OCI-LY1 (cell line): Measurements from ENCODE around the gene EYA3.

ENCODE experiments used
- H2AFZ ChIP-seq: fragments of 200-600 bp; sonication (generic), shearing (Covaris generic); 2 replicates; pipeline ENCODE4 v1.6.0; 2014; ENCODE audit warnings: antibody characterized with exemption, mild to moderate bottlenecking, low read length
- H3F3A ChIP-seq: fragments of 200-600 bp; sonication (generic), shearing (Covaris generic); 2 replicates; pipeline ENCODE4 v1.6.0; 2014; ENCODE audit warnings: mild to moderate bottlenecking, antibody characterized with exemption, low read length, moderate library complexity; ENCODE audit not compliant: insufficient read depth
- H3K27ac ChIP-seq: fragments of 200-600 bp; sonication (generic); 2 replicates; pipeline ENCODE4 v1.5.1; 2014; ENCODE audit warnings: low read length, mixed run types, mild to moderate bottlenecking, low read depth; ENCODE audit not compliant: poor library complexity, severe bottlenecking
- H3K27me3 ChIP-seq: fragments of 200-600 bp; sonication (generic); 2 replicates; pipeline ENCODE4 v1.6.0; 2014; ENCODE audit warnings: antibody characterized with exemption, mild to moderate bottlenecking, low read length, moderate library complexity; ENCODE audit not compliant: insufficient read depth
- H3K36me3 ChIP-seq: fragments of 200-600 bp; sonication (generic); 2 replicates; pipeline ENCODE4 v1.6.1; 2014; ENCODE audit warnings: mild to moderate bottlenecking, antibody characterized with exemption, low read length, moderate library complexity, mixed read lengths; ENCODE audit not compliant: insufficient read depth
- H3K4me1 ChIP-seq: fragments of 200-600 bp; sonication (generic); 2 replicates; pipeline ENCODE4 v1.5.1; 2014; ENCODE audit warnings: mild to moderate bottlenecking, low read length, moderate library complexity; ENCODE audit not compliant: insufficient read depth, severe bottlenecking
- H3K4me2 ChIP-seq: fragments of 200-600 bp; sonication (generic), shearing (Covaris generic); 2 replicates; pipeline ENCODE4 v1.6.1; 2014; ENCODE audit warnings: low read length
- H3K4me3 ChIP-seq: fragments of 200-600 bp; sonication (generic); 2 replicates; pipeline ENCODE4 v1.5.1; 2014; ENCODE audit warnings: low read length, low read depth, mild to moderate bottlenecking, mixed read lengths; ENCODE audit not compliant: poor library complexity, severe bottlenecking
- H3K79me2 ChIP-seq: fragments of 200-600 bp; shearing (Covaris generic); 2 replicates; pipeline ENCODE4 v1.6.1; 2016; ENCODE audit warnings: mixed run types, low read length, mixed read lengths; ENCODE audit not compliant: insufficient read depth
- H3K9ac ChIP-seq: fragments of 200-600 bp; sonication (generic), shearing (Covaris generic); 2 replicates; pipeline ENCODE4 v1.6.1; 2014; ENCODE audit warnings: mild to moderate bottlenecking, low read length, mixed read lengths
- H3K9me2 ChIP-seq: fragments of 200-600 bp; sonication (generic), shearing (Covaris generic); 2 replicates; pipeline ENCODE4 v1.6.1; 2014; ENCODE audit warnings: low read depth, mild to moderate bottlenecking, low read length, mixed read lengths
- H3K9me3 ChIP-seq: fragments of 200-600 bp; shearing (Covaris generic); 2 replicates; pipeline ENCODE4 v1.6.1; 2014; ENCODE audit warnings: low read length, mixed read lengths
- H4K20me1 ChIP-seq: fragments of 200-600 bp; sonication (generic), shearing (Covaris generic); 2 replicates; pipeline ENCODE4 v1.6.0; 2016; ENCODE audit warnings: mild to moderate bottlenecking, low read length; ENCODE audit not compliant: insufficient read depth
- EZH2 ChIP-seq: fragments of 200-600 bp; sonication (generic), shearing (Covaris generic); IDR thresholded peaks from 2 replicates; pipeline ENCODE4 v1.8.0; 2017; ENCODE audit warnings: borderline replicate concordance, mixed run types, mild to moderate bottlenecking, antibody characterized with exemption, low read length, moderate library complexity, mixed read lengths
- TF ChIP-seq, protein P1 (sequence below): fragments of 200-600 bp; sonication (generic), shearing (Covaris generic); IDR thresholded peaks from 2 replicates; pipeline ENCODE4 v1.5.1; 2017; ENCODE audit warnings: mild to moderate bottlenecking, antibody characterized with exemption, low read length, moderate library complexity, mixed read lengths

EYA3 gene

DNA sequence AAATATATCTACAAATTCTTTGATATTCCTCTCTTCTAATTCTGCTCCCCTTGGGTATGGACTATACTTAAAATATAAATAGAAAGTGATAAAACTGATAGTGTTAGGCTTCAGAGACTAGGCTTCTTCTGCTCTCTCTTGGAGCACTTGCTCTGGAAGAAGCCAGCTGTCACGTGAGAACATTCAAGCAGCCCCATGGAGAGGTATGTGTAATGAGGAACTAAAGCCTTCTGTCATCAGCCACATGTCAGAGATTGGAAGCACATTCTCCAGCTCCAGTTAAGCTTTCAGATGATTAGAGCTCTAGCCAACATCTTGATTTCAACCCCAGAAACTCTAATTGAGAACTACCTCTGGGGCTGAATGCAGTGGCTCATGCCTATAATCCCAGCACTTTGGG is 94.3 kb downstream of the EYA3 start:
- Histone ChIP-seq H3K4me2 (no peak overlapping the region), H4K20me1 (no peaks in the 10 kb centered on the region), H3K27ac (no peak overlapping the region), H3K4me3 (no peak overlapping the region), H3F3A (no peaks in the 10 kb centered on the region), H3K27me3 (no peaks in the 10 kb centered on the region), H3K9ac (no peak overlapping the region), H3K79me2 (no peaks in the 10 kb centered on the region), H3K9me3 (no peaks in the 10 kb centered on the region), H3K9me2 (no peaks in the 10 kb centered on the region), H3K36me3 (peaks cover 89% of the 10 kb centered on the region), H3K4me1 (peaks cover 3% of the 10 kb centered on the region), H2AFZ (no peak overlapping the region)
- TF ChIP-seq EZH2 = no peak
- TF ChIP-seq, protein P1, sequence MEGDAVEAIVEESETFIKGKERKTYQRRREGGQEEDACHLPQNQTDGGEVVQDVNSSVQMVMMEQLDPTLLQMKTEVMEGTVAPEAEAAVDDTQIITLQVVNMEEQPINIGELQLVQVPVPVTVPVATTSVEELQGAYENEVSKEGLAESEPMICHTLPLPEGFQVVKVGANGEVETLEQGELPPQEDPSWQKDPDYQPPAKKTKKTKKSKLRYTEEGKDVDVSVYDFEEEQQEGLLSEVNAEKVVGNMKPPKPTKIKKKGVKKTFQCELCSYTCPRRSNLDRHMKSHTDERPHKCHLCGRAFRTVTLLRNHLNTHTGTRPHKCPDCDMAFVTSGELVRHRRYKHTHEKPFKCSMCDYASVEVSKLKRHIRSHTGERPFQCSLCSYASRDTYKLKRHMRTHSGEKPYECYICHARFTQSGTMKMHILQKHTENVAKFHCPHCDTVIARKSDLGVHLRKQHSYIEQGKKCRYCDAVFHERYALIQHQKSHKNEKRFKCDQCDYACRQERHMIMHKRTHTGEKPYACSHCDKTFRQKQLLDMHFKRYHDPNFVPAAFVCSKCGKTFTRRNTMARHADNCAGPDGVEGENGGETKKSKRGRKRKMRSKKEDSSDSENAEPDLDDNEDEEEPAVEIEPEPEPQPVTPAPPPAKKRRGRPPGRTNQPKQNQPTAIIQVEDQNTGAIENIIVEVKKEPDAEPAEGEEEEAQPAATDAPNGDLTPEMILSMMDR = no peak

DNA sequence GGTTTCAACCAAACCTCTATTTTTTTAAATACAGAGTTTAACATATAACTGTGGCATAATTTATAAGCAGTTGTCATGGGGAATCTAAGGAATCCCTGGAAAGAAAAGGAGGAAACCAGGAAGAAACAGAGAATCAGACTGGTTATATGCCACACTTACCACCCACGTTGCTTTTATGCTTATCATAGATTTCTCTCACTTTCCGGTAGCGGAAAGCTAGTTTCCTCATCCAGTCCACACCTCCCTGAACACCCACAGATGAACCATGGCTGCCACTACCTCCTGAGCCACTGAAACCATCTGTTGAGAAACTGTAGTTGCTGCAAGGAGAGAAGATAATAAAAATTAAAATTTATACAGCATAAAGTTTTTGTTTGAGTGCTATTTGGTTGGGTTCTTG is 95.2 kb downstream of the EYA3 start:
- no peak overlapping the region for H3K4me2 ChIP-seq
- H3K9ac ChIP-seq = no peak overlapping the region
- no peaks in the 10 kb centered on the region for H3K79me2 ChIP-seq
- no peak overlapping the region for H2AFZ ChIP-seq
- H3K9me3 ChIP-seq = no peaks in the 10 kb centered on the region
- no peaks in the 10 kb centered on the region for H4K20me1 ChIP-seq
- TF ChIP-seq, protein P1 = no peak
- no peak for TF ChIP-seq EZH2
- H3K27me3 ChIP-seq = no peaks in the 10 kb centered on the region
- no peak overlapping the region for H3K27ac ChIP-seq
- peaks cover 90% of the 10 kb centered on the region for H3K36me3 ChIP-seq
- no peaks in the 10 kb centered on the region for H3K9me2 ChIP-seq
- H3K4me3 ChIP-seq = no peak overlapping the region
- H3K4me1 ChIP-seq = peaks cover 3% of the 10 kb centered on the region
- no peaks in the 10 kb centered on the region for H3F3A ChIP-seq

DNA sequence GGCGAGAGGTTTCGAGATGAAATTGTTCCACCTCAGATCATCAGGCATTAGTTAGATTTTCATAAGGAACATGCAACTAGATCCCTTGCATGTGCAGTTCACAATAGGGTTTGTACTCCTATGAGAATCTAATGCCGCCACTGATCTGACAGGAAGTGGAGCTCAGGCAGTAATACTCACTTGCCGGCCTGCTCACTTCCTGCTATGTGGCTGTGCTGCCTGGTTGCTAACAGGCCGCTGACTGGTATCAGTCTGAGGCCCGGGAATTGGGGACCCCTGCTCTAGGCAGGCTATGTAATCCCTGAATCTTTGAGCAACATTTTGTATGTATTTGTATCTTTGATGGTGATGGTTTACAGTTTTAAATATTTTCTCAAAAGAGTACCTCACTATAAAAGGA is 96.1 kb downstream of the EYA3 start:
- Histone ChIP-seq H4K20me1 (no peaks in the 10 kb centered on the region), H3K9ac (no peak overlapping the region), H3K4me2 (no peak overlapping the region), H3K27me3 (no peaks in the 10 kb centered on the region), H3K27ac (no peak overlapping the region), H3F3A (no peaks in the 10 kb centered on the region), H3K9me2 (no peaks in the 10 kb centered on the region), H2AFZ (no peak overlapping the region), H3K4me1 (peaks cover 3% of the 10 kb centered on the region), H3K9me3 (no peaks in the 10 kb centered on the region), H3K4me3 (no peak overlapping the region), H3K36me3 (peaks cover 90% of the 10 kb centered on the region), H3K79me2 (no peaks in the 10 kb centered on the region)
- TF ChIP-seq, protein P1 = no peak
- no peak for TF ChIP-seq EZH2
